Glomerular visceral epithelial cell (primary cell): ENCODE results near the gene PRXL2A.

Experiments used
- DNase-seq: peaks from one replicate; pipeline ENCODE4 v3.0.0-alpha.2; 2016; ENCODE audit errors: extremely low spot score

The PRXL2A gene

DNA sequence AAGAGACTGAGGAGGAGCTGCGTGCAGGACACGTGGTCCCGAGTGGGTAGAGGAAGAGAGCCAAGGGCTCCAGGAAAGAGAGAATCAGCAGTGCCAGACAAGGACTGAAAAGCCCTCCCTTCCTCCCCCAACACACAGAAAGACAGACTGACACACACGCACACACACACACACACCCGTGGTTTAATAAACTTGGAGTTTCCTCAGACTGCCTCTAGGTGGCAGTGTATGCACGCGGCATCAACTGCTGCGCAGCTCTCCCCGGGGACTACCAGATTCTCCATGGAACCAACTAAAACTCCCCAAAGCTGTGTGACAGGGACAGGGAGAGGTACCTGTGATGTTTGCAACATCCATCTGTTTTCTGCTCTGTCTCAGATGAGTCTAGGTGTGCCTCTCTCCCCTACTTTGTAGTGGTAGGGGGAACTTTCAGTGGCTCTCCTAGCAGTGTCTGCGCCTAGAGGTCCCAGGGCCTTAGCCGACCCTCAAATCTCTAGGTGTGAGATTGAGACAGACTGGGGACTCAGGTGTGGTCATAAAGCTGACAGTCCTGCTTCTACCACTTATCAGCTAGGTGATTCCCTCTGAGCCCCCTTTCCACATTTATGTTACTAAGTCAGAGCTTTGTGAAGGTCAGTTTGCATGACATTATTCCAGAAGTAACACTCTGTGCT lies 36.4 kb downstream of the PRXL2A start:
- DNase-seq: peak; percentile 81

DNA sequence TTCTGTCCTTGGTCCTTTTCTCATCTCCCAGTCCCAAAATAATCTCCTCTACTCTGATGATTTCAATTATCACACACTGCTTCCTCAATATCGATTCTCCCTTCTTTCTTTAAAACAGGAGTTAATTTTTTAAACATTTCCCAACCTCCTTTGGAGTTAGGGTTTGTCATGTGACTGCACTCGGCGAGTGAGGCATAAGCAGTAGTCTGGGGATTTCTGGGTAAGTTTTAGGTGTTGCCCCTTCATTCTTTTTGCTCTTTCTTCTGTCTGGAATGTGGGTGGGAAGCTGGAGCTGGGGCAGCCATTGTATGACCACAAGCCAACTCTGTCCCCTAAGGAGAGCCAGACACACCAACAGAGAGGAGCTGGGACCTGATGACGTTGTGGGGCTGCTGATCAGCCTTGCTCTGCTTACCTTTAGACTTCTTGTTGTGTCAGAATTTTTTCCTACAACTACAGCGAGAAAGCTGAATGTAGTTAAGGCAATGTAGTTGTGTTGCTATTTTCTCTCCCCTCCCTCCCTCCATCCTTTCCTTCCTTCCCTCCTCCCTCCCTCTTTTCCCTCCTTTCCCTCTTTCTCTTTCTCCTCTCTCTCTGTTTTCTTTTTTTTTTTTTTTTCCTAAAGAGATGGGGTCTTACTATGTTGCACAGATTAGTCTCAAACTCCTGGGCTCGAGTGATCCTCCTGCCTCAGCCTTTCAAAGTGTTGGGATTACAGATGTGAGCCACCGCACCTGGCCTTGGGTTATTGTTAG lies 39.3 kb downstream of the PRXL2A start:
- DNase-seq: no peak

GRCh38 chr10:80448209-80448942 lies 40.0 kb downstream of the PRXL2A start:
- DNase-seq: no peak

DNA sequence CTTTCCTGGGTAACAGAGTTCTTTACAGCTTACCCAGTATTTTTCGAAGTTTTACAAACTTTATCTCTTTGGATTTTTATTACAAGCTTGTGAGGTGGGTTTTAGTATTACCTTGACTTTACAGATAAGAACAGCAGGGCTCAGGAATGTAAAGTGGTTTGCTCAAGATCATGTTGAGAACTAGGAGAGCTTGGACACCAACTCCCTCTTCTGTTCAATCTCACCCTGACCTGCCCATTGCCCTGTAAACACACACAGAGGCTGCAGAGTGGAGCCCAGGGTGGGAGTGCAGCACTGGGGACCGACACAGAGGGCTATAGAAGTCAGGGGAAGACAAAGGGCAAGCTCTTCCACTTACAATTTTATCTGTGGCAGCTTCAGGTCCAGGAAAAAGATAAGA lies 41.2 kb downstream of the PRXL2A start:
- no peak for DNase-seq

DNA sequence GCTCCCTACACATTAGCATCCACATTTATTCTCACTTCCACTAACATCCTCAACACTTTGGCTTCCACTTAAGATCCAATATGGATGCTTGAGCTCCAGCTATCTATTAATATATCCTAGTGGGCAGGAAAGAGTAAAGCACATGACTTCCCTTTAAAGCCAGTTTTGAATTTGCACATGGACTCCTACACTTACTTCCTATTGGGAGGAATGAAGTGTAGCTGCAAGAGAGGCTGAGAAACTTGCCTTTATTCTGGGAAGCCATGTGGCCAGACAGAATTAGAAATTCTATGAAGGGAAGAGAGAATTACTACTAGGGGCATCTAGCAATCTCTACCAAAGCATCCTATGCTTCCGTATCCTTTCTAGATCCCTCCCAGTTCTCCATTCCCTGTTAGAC lies 42.8 kb downstream of the PRXL2A start:
- DNase-seq: no peak

DNA sequence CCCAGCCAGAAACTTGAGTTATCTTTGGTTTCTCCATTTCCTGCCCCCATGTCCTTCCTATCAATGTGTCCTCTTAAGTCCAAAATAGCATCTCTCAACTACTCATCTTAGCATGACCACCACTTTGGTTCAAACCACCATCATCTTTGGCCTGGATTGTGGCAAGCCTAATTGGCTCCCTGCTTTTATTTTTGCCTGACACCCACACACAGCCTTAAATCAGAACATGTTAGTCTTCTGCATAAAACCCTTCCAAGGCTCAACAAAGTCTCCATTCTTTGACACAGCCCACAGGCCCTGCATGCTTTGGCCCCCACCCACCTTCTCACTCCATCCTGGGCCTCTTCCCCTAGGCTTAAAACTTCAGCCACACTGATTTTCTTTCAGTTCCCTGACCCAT lies 43.7 kb downstream of the PRXL2A start:
- no peak for DNase-seq

- DNase-seq: no peak
Measured at GRCh38 chr10:80452640-80453039, 44.3 kb downstream of the PRXL2A start.

GRCh38 chr10:80453056-80453841 lies 44.9 kb downstream of the PRXL2A start:
- no peak for DNase-seq

GRCh38 chr10:80453842-80454512 lies 45.6 kb downstream of the PRXL2A start, which contains the start of gene TSPAN14:
Gene TSPAN14 (plus strand): TSS chr10:80454310. CDS start chr10:80489234, 34,924 bp downstream.
- DNase-seq: peak; percentile 89

DNA sequence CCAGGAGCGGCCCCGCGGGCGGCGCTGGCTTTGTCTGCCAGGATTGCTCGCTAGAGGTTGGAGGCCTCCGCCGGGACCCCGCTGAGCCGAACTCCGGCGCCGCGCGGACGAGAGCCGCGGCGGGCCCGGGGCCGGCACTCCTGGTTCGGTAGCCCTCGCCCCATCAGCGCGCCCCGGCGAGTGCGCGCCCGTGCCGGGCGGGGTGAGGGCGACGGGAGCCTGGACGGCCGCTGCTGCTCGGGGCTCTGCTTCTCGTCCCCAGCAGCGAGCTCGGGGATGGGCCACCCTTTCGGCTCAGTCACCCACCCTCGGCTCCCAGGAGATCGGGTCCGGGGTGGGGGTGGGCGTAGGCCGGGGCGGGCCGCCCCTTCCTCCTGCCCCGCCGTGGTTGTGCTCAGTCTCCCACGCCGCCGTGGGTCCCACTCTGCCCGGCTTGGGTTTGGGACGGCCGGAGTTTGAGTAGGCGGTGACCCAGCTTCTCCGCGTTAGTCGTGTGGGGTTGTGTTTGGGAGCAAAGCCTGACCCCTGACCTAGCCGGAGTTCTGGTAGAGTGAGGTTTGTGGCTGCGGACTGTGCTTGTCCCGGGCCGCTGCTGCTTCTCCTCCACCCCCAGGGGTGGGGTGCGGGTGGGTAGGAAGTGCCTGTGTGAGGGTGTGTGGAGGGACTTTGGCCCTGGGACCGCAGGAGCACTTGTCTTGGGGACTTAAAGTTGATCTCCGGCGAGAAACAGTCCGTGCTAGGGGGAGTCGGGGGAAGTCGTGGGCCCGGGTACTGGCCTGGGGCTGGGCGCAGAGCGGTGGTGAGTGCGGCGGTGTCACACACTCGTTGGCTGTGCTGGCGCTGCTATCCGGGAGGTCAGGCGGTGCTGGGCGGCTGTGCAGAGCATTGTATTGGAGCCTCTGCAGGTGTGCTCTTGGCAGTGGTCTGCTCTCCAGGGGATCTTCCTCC lies 46.4 kb downstream of the PRXL2A start:
- peak; percentile 57 for DNase-seq

- no peak for DNase-seq
Measured at GRCh38 chr10:80455461-80456349, 47.4 kb downstream of the PRXL2A start.

- DNase-seq: no peak
Measured at GRCh38 chr10:80457554-80458262, 49.4 kb downstream of the PRXL2A start.

GRCh38 chr10:80458263-80458625 lies 49.9 kb downstream of the PRXL2A start:
- DNase-seq: no peak

GRCh38 chr10:80458638-80459037 lies 50.3 kb downstream of the PRXL2A start:
- no peak for DNase-seq

GRCh38 chr10:80459047-80459865 lies 50.9 kb downstream of the PRXL2A start:
- peak; percentile 82 for DNase-seq

GRCh38 chr10:80460399-80461207 lies 52.3 kb downstream of the PRXL2A start:
- peak; percentile 78 for DNase-seq
